Measurements from ENCODE around the gene RGS9. TPM values are rescaled to one million over a fixed set of nuclear protein-coding genes. Genes with fewer than 3 reads are reported as not detected.

Gene RGS9
- total and polyA plus RNA-seq, 2 donors: 9.0 to 9.4 TPM

DNA sequence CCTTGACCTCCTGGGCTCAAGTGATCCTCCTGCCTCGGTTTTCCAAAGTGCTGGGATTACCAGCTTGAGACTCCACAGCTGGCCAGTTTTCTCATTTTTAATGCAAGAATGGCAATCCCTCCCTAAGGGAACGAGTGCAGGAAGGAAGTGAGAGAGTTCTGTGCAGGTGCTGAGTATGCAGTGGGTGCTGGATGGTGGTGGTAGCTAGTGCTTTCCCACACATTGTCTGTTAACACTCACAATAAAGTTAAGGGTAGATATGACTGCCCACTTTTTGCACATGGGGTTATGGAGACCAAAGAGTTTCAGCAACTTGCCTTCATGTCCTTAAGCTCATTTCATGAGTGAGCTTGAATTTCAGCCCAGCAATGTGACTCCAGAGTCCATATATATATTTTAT is 18.5 kb downstream of the RGS9 start:
- H3K4me1 ChIP-seq (ENCODE audit: insufficient read depth): no peaks in the 10 kb centered on the region
- H3K36me3 ChIP-seq (ENCODE audit: insufficient read depth): no peaks in the 10 kb centered on the region
- DNase-seq (ENCODE audit: extremely low spot score): no peak
- no peak overlapping the region for H3K4me3 ChIP-seq (ENCODE audit: low read depth, low read length)
- H3K27ac ChIP-seq (ENCODE audit: low read depth): no peak overlapping the region
- 29% methylated on average over 2 of the region's 2 CpGs for WGBS

DNA sequence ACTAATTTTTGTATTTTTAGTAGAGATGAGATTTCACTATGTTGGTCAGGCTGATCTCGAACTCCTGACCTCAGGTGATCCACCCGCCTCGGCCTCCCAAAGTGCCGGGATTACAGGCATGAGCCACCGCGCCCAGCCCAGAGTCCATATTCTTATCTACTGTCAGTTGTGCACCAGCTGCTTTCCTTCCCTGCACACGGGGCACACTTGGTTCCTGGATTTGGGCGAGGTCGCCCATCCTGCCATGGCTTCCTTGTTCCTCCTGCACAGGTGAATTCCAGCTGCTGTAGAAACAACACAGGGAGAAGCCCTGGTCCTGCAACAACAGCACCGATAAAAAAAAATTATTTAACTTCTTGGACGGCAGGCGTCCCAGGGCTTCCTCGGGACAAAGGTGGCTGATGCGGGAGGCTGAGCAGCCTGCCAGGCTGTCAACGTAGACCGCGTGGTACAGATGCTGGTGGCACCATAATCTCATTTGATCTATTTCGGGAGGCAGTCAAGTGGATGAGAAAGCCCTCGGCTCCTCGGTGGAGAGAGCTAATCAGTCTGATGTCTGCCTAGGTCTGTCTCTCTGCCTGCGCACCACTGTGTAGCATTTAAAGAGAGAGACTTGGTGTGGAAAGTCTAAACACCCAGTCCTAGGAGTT is 19.1 kb downstream of the RGS9 start:
- H3K4me1 ChIP-seq (ENCODE audit: insufficient read depth): no peaks in the 10 kb centered on the region
- no peak overlapping the region for H3K4me3 ChIP-seq (ENCODE audit: low read depth, low read length)
- no peak for DNase-seq (ENCODE audit: extremely low spot score)
- 91% methylated on average over 21 of the region's 21 CpGs for WGBS
- H3K36me3 ChIP-seq (ENCODE audit: insufficient read depth): no peaks in the 10 kb centered on the region
- H3K27ac ChIP-seq (ENCODE audit: low read depth): no peak overlapping the region

DNA sequence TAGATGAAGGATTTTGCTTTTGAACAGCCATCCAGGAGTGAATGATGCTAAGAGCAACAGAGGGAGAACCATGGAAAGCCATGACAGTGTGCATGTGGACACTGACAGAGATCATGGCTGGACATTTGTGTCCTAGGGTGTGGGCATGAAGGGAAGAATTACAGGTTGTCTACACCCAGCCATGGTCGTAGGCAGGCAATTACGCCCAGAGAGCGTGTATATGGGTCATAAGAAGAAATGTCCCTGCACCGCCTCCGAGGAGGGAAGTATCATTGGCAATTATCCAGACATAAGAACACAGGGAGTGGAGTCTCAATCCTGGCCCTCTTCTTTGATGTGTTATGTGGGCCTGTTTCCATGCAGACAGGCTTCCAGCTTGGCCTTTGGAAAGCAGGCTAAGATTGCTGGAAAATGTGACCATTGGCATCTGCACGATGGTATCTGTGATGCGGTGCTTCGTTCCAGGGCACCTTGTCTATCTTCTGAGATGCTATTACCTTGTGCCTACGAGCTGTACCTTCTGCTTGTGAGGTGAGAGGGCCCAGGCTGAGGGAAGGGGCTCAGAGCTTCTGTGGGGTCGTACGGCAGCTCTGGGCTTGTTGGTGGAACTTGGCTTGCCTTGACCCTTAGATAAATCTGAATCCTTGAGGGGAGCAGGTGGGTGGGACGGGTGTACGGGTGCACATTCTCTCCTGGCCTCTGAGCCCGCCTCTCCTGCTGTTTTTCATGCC is 19.8 kb downstream of the RGS9 start:
- H3K36me3 ChIP-seq (ENCODE audit: insufficient read depth): no peaks in the 10 kb centered on the region
- H3K27ac ChIP-seq (ENCODE audit: low read depth): no peak overlapping the region
- no peaks in the 10 kb centered on the region for H3K4me1 ChIP-seq (ENCODE audit: insufficient read depth)
- WGBS: 92% methylated on average over 14 of the region's 14 CpGs
- DNase-seq (ENCODE audit: extremely low spot score): no peak
- no peak overlapping the region for H3K4me3 ChIP-seq (ENCODE audit: low read depth, low read length)

DNA sequence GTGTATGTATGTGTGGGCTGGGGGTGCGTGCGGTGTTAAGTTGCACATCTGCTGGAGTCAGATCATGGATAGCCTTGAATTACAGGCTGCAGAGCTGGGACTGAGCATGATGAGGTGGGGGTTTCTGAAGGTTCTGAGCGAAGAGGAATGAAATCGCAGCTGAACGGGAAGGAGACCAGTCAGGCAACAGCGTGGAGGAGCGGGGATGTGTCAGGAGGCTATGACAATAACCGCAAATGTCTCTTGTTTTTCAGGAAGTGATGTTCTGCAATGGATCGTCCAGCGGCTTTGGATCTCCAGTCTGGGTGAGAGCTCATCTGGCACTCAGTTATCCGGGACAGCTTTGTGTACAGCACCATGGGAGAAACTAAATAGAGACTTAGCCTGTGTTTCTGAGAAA is 20.9 kb downstream of the RGS9 start:
- Histone ChIP-seq H3K27ac (ENCODE audit: low read depth) (no peak overlapping the region), H3K4me1 (ENCODE audit: insufficient read depth) (no peaks in the 10 kb centered on the region), H3K4me3 (ENCODE audit: low read depth, low read length) (no peak overlapping the region), H3K36me3 (ENCODE audit: insufficient read depth) (no peaks in the 10 kb centered on the region)
- no peak for DNase-seq (ENCODE audit: extremely low spot score)
- WGBS: 77% methylated on average over 11 of the region's 11 CpGs

DNA sequence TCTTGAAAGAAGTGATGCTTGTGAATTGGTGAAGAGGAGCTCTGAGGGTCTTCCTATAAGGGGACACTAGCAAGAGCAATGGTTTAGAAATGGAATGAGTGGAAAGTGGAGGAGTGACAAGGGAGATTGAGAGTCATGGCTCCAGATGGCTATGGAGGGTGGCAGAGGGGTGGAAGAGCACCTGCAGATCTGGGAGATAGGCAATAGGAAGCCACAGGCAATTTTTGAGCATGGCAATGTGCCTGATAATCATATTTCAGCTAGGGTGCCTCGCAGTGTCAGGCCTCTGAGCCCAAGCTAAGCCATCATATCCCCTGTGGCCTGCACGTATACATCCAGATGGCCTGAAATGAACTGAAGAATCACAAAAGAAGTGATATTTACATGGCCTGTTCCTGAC is 21.5 kb downstream of the RGS9 start:
- no peaks in the 10 kb centered on the region for H3K36me3 ChIP-seq (ENCODE audit: insufficient read depth)
- WGBS: 94% methylated on average over 2 of the region's 2 CpGs
- no peak for DNase-seq (ENCODE audit: extremely low spot score)
- no peak overlapping the region for H3K4me3 ChIP-seq (ENCODE audit: low read depth, low read length)
- no peak overlapping the region for H3K27ac ChIP-seq (ENCODE audit: low read depth)
- no peaks in the 10 kb centered on the region for H3K4me1 ChIP-seq (ENCODE audit: insufficient read depth)

DNA sequence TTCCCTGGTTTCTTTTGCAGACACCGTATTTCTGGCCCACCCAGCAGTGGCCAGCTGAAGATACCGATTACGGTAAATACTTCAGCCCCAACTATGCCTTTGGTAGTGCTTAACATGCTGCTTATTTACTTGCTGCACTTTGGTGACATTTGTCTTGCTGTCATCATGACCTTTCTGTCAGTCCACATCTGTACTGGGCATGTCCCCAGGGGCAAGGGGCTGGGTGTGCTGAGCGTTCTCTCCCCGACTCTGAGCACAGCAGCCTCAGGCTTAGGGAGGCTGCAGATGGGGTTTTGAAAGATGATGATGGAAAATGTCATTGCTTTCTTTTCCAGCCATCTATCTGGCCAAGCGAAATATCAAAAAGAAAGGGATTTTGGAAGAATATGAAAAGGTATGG is 23.3 kb downstream of the RGS9 start:
- DNase-seq (ENCODE audit: extremely low spot score): no peak
- Histone ChIP-seq H3K4me3 (ENCODE audit: low read depth, low read length) (no peak overlapping the region), H3K27ac (ENCODE audit: low read depth) (no peak overlapping the region), H3K36me3 (ENCODE audit: insufficient read depth) (no peaks in the 10 kb centered on the region), H3K4me1 (ENCODE audit: insufficient read depth) (no peaks in the 10 kb centered on the region)
- WGBS: 87% methylated on average over 6 of the region's 6 CpGs

DNA sequence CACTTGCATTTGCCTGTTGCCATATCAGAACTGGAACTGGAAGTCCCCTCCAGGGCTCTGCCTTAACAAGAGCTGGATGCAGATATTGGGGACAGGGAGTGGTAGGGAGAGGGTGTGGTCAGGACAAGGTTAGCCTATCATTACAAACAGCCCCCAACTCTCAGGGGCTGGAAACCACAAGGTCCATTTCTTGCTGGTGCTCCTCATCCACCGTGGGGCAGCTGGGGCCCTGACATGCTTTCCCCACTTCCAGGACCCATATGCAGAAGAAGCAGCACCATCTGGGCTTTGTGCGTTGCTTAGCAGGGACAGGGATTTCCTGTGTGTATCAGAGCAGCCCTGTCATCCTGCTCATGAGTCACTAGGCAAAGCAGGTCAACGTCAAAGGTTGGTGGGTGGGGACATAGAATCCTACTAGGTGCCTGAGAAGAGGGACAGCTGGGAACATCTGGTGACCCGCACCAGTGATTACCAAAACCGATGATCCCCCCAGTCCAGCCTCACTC is 26.9 kb downstream of the RGS9 start:
- H3K36me3 ChIP-seq (ENCODE audit: insufficient read depth): no peaks in the 10 kb centered on the region
- DNase-seq (ENCODE audit: extremely low spot score): no peak
- H3K27ac ChIP-seq (ENCODE audit: low read depth): peak overlapping the region; percentile 5
- no peaks in the 10 kb centered on the region for H3K4me1 ChIP-seq (ENCODE audit: insufficient read depth)
- 44% methylated on average over 5 of the region's 5 CpGs for WGBS
- H3K4me3 ChIP-seq (ENCODE audit: low read depth, low read length): no peak overlapping the region

DNA sequence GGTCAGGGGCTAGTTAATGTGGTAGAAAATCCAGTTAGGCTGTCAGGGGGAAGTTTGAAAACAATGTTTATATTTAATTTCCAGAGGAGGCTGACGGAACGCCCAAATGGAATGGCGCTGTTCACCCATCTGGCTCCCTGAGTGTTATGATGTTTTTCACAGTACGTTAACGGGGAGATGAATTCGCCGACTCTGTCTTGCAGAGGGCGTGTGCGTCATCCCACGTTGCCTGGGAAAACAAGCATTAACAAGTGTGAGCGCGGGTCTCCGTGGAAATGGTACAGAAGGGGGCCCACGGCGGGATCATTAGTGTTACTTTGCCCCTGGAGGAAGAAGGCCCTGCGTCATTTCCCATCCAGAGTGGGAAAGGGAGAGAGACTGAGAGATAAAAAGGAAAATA is 29.6 kb downstream of the RGS9 start:
- no peak overlapping the region for H3K4me3 ChIP-seq (ENCODE audit: low read depth, low read length)
- H3K27ac ChIP-seq (ENCODE audit: low read depth): no peak overlapping the region
- DNase-seq (ENCODE audit: extremely low spot score): no peak
- H3K36me3 ChIP-seq (ENCODE audit: insufficient read depth): no peaks in the 10 kb centered on the region
- 93% methylated on average over 16 of the region's 16 CpGs for WGBS
- H3K4me1 ChIP-seq (ENCODE audit: insufficient read depth): no peaks in the 10 kb centered on the region

DNA sequence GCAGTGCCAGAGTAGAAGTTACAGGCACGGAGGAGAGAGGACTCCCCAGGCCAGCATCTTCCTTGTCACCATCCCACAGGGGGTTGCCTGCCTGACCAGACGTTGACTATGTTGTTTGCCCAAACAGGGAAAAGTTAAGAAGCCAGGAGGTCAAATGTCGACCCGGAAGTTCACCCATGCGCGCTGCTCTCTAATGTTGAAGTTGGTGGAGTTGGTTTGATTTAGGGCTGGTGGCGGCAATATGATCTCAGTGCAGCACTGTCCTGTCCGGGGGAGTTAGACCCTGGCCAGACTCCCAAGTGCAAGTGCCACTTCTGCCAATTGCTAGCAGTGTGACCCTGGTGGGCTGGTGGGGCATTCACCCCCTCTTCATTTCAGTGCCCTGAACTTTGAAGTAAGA is 30.4 kb downstream of the RGS9 start:
- no peak overlapping the region for H3K27ac ChIP-seq (ENCODE audit: low read depth)
- no peaks in the 10 kb centered on the region for H3K4me1 ChIP-seq (ENCODE audit: insufficient read depth)
- H3K36me3 ChIP-seq (ENCODE audit: insufficient read depth): no peaks in the 10 kb centered on the region
- H3K4me3 ChIP-seq (ENCODE audit: low read depth, low read length): no peak overlapping the region
- no peak for DNase-seq (ENCODE audit: extremely low spot score)
- 87% methylated on average over 8 of the region's 8 CpGs for WGBS

DNA sequence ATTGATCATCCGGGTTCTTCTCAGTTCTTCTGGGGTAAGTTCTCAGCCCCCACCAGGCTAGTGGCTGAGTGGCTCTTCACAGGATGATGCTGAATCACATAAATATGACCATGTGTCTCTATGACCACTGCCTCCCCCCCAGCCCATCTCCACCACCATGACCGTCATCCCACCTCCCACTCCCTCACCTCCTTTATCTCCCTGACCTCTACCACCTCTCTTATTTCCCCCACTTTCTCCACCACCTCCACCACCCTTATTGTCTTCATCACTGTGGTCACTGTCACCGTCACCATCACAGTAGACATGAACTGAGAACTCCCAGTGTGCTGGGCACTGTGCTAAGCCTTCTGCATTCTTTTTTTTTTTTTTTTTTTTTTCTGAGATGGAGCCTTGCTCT is 32.5 kb downstream of the RGS9 start:
- H3K4me3 ChIP-seq (ENCODE audit: low read depth, low read length): no peak overlapping the region
- WGBS: 83% methylated on average over 3 of the region's 3 CpGs
- H3K27ac ChIP-seq (ENCODE audit: low read depth): no peak overlapping the region
- DNase-seq (ENCODE audit: extremely low spot score): no peak
- H3K36me3 ChIP-seq (ENCODE audit: insufficient read depth): no peaks in the 10 kb centered on the region
- H3K4me1 ChIP-seq (ENCODE audit: insufficient read depth): no peaks in the 10 kb centered on the region

DNA sequence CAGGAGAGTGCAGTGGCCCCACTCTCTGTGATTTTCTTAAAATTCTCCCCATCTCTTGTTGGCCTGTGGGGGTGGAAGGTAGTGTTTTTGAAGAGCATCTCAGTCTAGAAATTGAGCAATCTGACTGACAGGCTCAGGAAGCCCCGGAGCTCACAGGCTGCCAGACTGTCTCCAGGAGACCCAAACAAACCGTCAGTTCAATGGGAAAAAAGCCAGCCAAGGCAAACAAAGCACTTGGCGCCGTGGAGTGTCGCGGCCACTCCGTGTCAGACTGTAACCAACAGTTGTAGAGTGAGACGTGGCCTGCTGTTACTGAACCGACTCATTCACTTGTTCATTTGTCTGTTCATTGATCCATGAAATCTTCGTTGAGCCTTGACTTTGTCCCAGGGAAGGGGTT is 33.7 kb downstream of the RGS9 start:
- no peak for DNase-seq (ENCODE audit: extremely low spot score)
- Histone ChIP-seq H3K4me1 (ENCODE audit: insufficient read depth) (no peaks in the 10 kb centered on the region), H3K36me3 (ENCODE audit: insufficient read depth) (no peaks in the 10 kb centered on the region), H3K4me3 (ENCODE audit: low read depth, low read length) (no peak overlapping the region), H3K27ac (ENCODE audit: low read depth) (no peak overlapping the region)
- 57% methylated on average over 10 of the region's 10 CpGs for WGBS

DNA sequence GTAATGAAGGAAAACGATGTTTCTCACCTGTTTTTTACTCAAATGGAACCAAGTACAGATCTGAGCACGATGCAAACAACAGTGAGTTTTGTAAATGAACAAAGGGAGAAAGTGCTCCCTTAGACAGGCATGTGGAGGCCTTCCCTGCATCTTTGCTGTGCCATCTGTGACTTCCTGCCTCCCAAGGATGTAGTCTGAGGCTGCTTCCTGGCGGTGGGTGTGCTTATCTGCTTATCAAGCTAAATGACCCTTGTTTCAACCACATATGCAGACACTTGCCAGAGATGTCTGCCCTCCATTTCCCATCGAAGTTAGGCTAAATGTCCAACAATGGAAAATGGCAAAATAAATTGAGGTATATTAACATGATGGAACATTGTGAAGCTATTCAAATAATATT is 34.6 kb downstream of the RGS9 start:
- Histone ChIP-seq H3K27ac (ENCODE audit: low read depth) (no peak overlapping the region), H3K4me1 (ENCODE audit: insufficient read depth) (no peaks in the 10 kb centered on the region), H3K4me3 (ENCODE audit: low read depth, low read length) (no peak overlapping the region), H3K36me3 (ENCODE audit: insufficient read depth) (no peaks in the 10 kb centered on the region)
- DNase-seq (ENCODE audit: extremely low spot score): no peak
- WGBS: 77% methylated on average over 4 of the region's 4 CpGs

DNA sequence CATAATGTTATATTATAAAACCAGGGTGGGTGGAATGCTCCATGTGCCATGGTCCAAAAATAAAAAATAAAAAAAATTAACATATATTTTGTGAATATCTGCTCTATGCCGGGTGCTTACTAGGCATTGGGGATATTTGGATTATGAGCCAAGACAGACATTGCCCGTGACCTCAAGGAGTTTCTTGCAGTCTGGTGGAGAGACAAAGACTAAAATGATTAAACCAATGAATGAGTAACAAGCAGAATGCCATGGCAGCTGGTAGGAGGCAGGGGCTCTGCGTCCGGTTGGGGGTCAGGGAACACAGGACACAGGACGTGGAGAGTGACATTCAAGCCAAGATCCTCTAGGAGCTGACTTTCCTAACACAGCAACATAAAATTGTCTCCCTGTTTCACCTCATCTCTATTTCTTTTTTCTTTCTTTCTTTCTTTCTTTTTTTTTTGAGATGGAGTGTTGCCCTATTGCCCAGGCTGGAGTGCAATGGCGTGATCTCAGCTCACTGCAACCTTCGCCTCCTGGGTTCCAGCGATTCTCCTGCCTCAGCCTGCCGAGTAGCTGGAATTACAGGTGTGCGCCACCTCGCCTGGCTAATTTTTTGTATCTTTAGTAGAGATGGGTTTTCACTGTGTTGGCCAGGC is 35.4 kb downstream of the RGS9 start:
- Histone ChIP-seq H3K4me1 (ENCODE audit: insufficient read depth) (no peaks in the 10 kb centered on the region), H3K36me3 (ENCODE audit: insufficient read depth) (no peaks in the 10 kb centered on the region), H3K27ac (ENCODE audit: low read depth) (no peak overlapping the region), H3K4me3 (ENCODE audit: low read depth, low read length) (no peak overlapping the region)
- WGBS: 96% methylated on average over 11 of the region's 11 CpGs
- DNase-seq (ENCODE audit: extremely low spot score): no peak

DNA sequence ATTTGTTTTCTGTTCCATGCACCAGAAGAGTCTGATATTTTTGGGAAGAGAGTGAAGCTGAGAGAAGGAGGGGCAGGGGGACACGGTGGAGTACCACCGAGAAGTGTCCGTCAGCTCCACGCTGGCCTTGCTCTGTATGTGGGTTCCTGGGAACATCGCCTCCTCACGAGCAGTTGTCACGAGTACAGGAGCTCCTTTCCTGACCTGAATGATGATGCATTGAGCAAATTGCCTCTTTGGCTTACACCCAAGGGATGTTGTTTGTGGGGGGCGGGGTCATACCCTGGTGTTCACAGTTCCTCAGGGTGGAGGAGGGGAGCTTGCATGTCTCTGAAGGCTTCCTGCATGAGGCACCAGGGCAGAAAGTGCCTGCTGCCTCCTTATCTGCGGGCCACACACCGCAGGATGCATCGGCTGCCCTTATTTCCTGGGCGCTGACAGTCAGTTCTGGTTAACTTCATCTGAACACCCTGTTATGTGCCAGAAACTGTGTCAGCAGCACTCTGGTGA is 36.2 kb downstream of the RGS9 start:
- Histone ChIP-seq H3K4me1 (ENCODE audit: insufficient read depth) (no peaks in the 10 kb centered on the region), H3K27ac (ENCODE audit: low read depth) (no peak overlapping the region), H3K36me3 (ENCODE audit: insufficient read depth) (no peaks in the 10 kb centered on the region), H3K4me3 (ENCODE audit: low read depth, low read length) (no peak overlapping the region)
- WGBS: 53% methylated on average over 12 of the region's 12 CpGs
- no peak for DNase-seq (ENCODE audit: extremely low spot score)
